ENCODE measurements around the gene VPS35L.
"Not testable (repeated sequence)": the region's sequence is repeated elsewhere in the genome, so short reads cannot be mapped to it uniquely, and the experiment has no call there.

VPS35L gene

GRCh38 chr16:19715566-19715965 is 160.1 kb downstream of the VPS35L start:
- DNase-seq: no peak

- DNase-seq: no peak
These were observed 160.7 kb downstream of the VPS35L start for GRCh38 chr16:19716183-19716582.

GRCh38 chr16:19716728-19717127 is 161.2 kb downstream of the VPS35L start:
- not testable (repeated sequence) for DNase-seq

GRCh38 chr16:19717314-19717713 is 161.8 kb downstream of the VPS35L start:
- no peak for DNase-seq

GRCh38 chr16:19717741-19718623 is 162.5 kb downstream of the VPS35L start, which contains the start of the genes IQCK and KNOP1:
Gene IQCK, plus strand, starts transcription at chr16:19718271. Its CDS starts 36 bp downstream, at chr16:19718307.
Gene KNOP1, minus strand, starts transcription at chr16:19718227. Its CDS starts 3,192 bp downstream, at chr16:19715035.
- peak; percentile 97 for DNase-seq

- peak; percentile 44 for DNase-seq
These were observed 163.1 kb downstream of the VPS35L start for GRCh38 chr16:19718624-19718965.

GRCh38 chr16:19722269-19722952 is 166.9 kb downstream of the VPS35L start:
- no peak for DNase-seq

- DNase-seq: no peak
These were observed 167.5 kb downstream of the VPS35L start for GRCh38 chr16:19722981-19723380.

- DNase-seq: no peak
These were observed 173.1 kb downstream of the VPS35L start for GRCh38 chr16:19728636-19728965.

GRCh38 chr16:19733551-19733950 is 178.0 kb downstream of the VPS35L start:
- DNase-seq: no peak

- no peak for DNase-seq
These were observed 179.8 kb downstream of the VPS35L start for GRCh38 chr16:19735074-19735867.

GRCh38 chr16:19737306-19738038 is 182.0 kb downstream of the VPS35L start:
- DNase-seq: no peak

GRCh38 chr16:19741354-19741753 is 185.9 kb downstream of the VPS35L start:
- no peak for DNase-seq

- DNase-seq: no peak
These were observed 188.3 kb downstream of the VPS35L start for GRCh38 chr16:19743816-19744159.

- no peak for DNase-seq
These were observed 189.2 kb downstream of the VPS35L start for GRCh38 chr16:19744670-19745069.

- DNase-seq: no peak
These were observed 189.9 kb downstream of the VPS35L start for GRCh38 chr16:19745286-19746010.

GRCh38 chr16:19746561-19746960 is 191.1 kb downstream of the VPS35L start:
- no peak for DNase-seq

- no peak for DNase-seq
These were observed 193.1 kb downstream of the VPS35L start for GRCh38 chr16:19748389-19749168.

GRCh38 chr16:19749571-19750080 is 194.1 kb downstream of the VPS35L start:
- no peak for DNase-seq
